ENCODE data around the gene TCTN1. TPM values are rescaled to one million over a fixed set of nuclear protein-coding genes. Genes with fewer than 3 reads are reported as not detected.

Gene TCTN1
- total RNA-seq, 2 donors from 2014 or later, result 45.5 to 68.7 TPM

DNA sequence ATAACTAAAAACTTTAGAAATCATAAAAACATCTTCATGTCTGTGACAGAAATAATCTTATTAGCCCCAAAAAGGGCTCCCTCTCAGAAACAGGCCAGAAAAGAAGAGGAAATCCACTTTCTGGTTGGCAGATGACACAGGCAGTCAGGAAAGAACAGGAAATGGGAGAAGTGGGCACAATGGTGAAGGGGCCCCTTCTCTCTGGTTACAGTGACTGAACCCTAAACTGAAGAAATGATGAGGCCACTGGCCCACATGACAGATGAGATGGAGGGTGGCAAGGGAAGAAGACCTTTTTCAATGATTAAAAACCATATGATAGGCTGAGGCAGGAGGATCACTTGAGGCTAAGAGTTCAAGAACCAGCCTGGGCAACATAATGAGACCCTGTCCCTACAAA is 21.1 kb downstream of the TCTN1 start:
- Histone ChIP-seq H3K4me1 (replicated peaks) (no peaks in the 10 kb centered on the region), H3K27ac (no peak overlapping the region), H3K27me3 (replicated peaks; ENCODE audit: insufficient read depth) (no peaks in the 10 kb centered on the region), H3K4me3 (no peak overlapping the region), H3K9me3 (no peaks in the 10 kb centered on the region), H3K36me3 (no peaks in the 10 kb centered on the region)
- no peak for DNase-seq (ENCODE audit: low spot score)
- TF ChIP-seq POLR2A (IDR thresholded peaks at IDR 0.05) (no peak), CTCF (IDR thresholded peaks at IDR 0.05) (no peak), POLR2AphosphoS5 (IDR thresholded peaks at IDR 0.05) (no peak)
- intact Hi-C loops (cut with DNase I), result no loop called here

DNA sequence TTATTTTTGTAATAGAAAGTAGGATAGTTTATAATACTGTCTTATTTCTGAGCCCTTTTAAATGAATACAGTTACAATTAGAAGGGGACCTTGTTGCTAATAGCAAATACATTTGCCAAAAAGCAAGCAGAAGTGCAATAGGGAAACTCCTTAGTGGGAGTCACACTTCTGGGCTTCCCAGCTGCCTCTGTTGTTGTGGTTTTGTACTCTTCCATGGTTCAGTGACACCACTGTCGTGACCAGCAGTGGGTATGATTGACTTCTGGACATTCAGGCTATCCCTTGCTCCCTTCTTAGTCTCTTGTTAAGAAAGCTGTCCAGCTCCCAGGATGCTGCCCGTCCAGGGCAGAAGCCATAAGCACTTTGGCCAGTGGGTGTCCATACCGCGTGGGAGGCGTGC is 22.6 kb downstream of the TCTN1 start:
- no peaks in the 10 kb centered on the region for H3K36me3 ChIP-seq
- H3K4me3 ChIP-seq, result no peak overlapping the region
- H3K27me3 ChIP-seq (replicated peaks; ENCODE audit: insufficient read depth), result no peaks in the 10 kb centered on the region
- 95% methylated on average over 5 of the region's 5 CpGs for WGBS
- no peak for TF ChIP-seq POLR2A (IDR thresholded peaks at IDR 0.05)
- no peak for TF ChIP-seq POLR2AphosphoS5 (IDR thresholded peaks at IDR 0.05)
- TF ChIP-seq CTCF (IDR thresholded peaks at IDR 0.05), result no peak
- H3K9me3 ChIP-seq, result no peaks in the 10 kb centered on the region
- DNase-seq (ENCODE audit: low spot score), result no peak
- H3K4me1 ChIP-seq (replicated peaks), result no peaks in the 10 kb centered on the region
- H3K27ac ChIP-seq, result no peak overlapping the region
- intact Hi-C loops (cut with DNase I), result no loop called here

DNA sequence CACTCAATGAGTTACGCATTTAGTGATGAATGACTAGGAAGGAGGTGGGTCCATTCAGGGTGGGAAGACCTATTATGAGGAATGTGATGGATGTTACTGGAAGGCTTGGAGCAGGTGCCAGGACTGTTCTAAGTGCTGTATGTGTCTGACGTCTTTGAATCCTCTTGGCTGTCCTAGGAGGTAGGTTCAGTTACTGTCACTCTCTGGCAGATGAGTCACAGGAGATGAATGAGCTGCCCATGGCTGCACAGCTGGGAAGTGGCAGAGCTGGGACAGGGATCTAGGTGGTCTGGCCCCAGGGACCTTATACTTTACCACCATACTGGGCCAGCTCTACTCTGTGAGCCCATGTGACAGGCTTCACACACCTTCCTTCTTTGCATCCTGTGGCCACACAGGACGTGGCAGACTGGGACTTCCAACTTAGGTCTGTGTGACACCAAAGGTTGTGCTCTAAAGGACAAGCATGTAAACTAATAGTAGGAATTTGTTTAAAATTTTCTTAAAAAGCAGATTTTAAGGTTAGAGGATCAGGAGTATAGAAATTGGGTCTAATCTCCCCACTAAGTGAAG is 24.0 kb downstream of the TCTN1 start:
- 71% methylated on average over 3 of the region's 3 CpGs for WGBS
- H3K4me3 ChIP-seq, result no peak overlapping the region
- no peak for DNase-seq (ENCODE audit: low spot score)
- H3K27me3 ChIP-seq (replicated peaks; ENCODE audit: insufficient read depth), result no peaks in the 10 kb centered on the region
- intact Hi-C loops (cut with DNase I), result no loop called here
- H3K27ac ChIP-seq, result no peak overlapping the region
- TF ChIP-seq CTCF (IDR thresholded peaks at IDR 0.05), result no peak
- TF ChIP-seq POLR2AphosphoS5 (IDR thresholded peaks at IDR 0.05), result no peak
- no peak for TF ChIP-seq POLR2A (IDR thresholded peaks at IDR 0.05)
- no peaks in the 10 kb centered on the region for H3K4me1 ChIP-seq (replicated peaks)
- no peaks in the 10 kb centered on the region for H3K9me3 ChIP-seq
- H3K36me3 ChIP-seq, result no peaks in the 10 kb centered on the region

DNA sequence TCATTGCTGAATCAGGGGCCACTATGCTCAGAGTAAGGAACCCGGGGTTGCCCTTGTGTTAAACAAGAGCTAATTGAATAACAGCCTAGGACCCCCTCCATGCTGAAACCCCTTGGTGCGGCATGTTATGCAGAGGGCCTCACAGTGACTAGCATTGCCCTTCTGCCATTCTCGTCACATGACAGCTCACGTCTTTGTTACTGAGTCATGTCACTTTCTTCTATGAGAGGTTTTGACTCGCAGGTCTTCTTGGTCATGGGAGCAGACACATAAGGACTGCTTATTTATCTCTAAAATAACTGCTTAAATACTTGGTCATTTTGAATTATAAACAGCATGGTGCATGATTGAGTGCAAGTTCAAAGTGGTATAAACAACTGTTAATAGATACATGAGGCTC is 24.9 kb downstream of the TCTN1 start:
- no peak overlapping the region for H3K27ac ChIP-seq
- WGBS, result 86% methylated on average over 5 of the region's 5 CpGs
- intact Hi-C loops (cut with DNase I), result no loop called here

More for the DNA sequence above, 24.9 kb downstream of the TCTN1 start:
- Histone ChIP-seq H3K27me3 (replicated peaks; ENCODE audit: insufficient read depth) (no peaks in the 10 kb centered on the region), H3K4me1 (replicated peaks) (no peaks in the 10 kb centered on the region), H3K9me3 (no peaks in the 10 kb centered on the region), H3K36me3 (no peaks in the 10 kb centered on the region), H3K4me3 (no peak overlapping the region)
- DNase-seq (ENCODE audit: low spot score), result no peak
- no peak for TF ChIP-seq POLR2A (IDR thresholded peaks at IDR 0.05)
- TF ChIP-seq POLR2AphosphoS5 (IDR thresholded peaks at IDR 0.05), result no peak
- no peak for TF ChIP-seq CTCF (IDR thresholded peaks at IDR 0.05)

Measured in prostate gland (tissue), 2 donors.